HG03064 (cell line): Measurements from ENCODE around the gene C19orf85.

ENCODE experiments used
- ATAC-seq: cut with Tn5 transposase; IDR thresholded peaks from one replicate; pipeline ENCODE4 v1.9.1; 2021; ENCODE audit warnings: low read depth; ENCODE audit not compliant: unreplicated experiment

C19orf85 gene

GRCh38 chr19:55479451-55480230 is 15.1 kb upstream of the C19orf85 start:
- ATAC-seq: no peak

GRCh38 chr19:55479045-55479444 is 14.5 kb upstream of the C19orf85 start:
- ATAC-seq: no peak

GRCh38 chr19:55478364-55478763 is 13.8 kb upstream of the C19orf85 start:
- ATAC-seq: no peak

GRCh38 chr19:55477905-55478304 is 13.4 kb upstream of the C19orf85 start:
- no peak for ATAC-seq

GRCh38 chr19:55476100-55476775 is 11.7 kb upstream of the C19orf85 start, which contains the start of gene ZNF628:
Gene ZNF628, plus strand, starts transcription at chr19:55476617. Its CDS starts 3,294 bp downstream, at chr19:55479911.
- peak; percentile 83 for ATAC-seq

- no peak for ATAC-seq
Measured at GRCh38 chr19:55474269-55475265, 10.0 kb upstream of the C19orf85 start.

- no peak for ATAC-seq
Measured at GRCh38 chr19:55473225-55474012, 8.9 kb upstream of the C19orf85 start.

- ATAC-seq: no peak
Measured at GRCh38 chr19:55472463-55472862, 7.9 kb upstream of the C19orf85 start.

GRCh38 chr19:55471266-55471665 is 6.7 kb upstream of the C19orf85 start:
- no peak for ATAC-seq

GRCh38 chr19:55468054-55468393 is 3.5 kb upstream of the C19orf85 start:
- ATAC-seq: no peak

- ATAC-seq: peak; percentile 67
Measured at GRCh38 chr19:55467236-55468053, 2.9 kb upstream of the C19orf85 start.

- ATAC-seq: no peak
Measured at GRCh38 chr19:55466241-55466614, 1.7 kb upstream of the C19orf85 start.

GRCh38 chr19:55465460-55466240 is 1.1 kb upstream of the C19orf85 start:
- ATAC-seq: no peak

- ATAC-seq: no peak
Measured at GRCh38 chr19:55464039-55464661, 401 bp downstream of the C19orf85 start.

GRCh38 chr19:55463583-55464031 is 944 bp downstream of the C19orf85 start:
- ATAC-seq: no peak

GRCh38 chr19:55462722-55463121 is 1.8 kb downstream of the C19orf85 start:
- no peak for ATAC-seq

GRCh38 chr19:55461974-55462626 is 2.5 kb downstream of the C19orf85 start:
- no peak for ATAC-seq
